Aorta (tissue), 5 donors: ENCODE results near the gene FH. TPM values are rescaled to one million over a fixed set of nuclear protein-coding genes. Genes with fewer than 3 reads are reported as not detected.

Experiments
- ATAC-seq: fragments of 200-7000 bp; cut with Tn5 transposase; one replicate; pipeline ENCODE4 v1.9.1; 2022; ENCODE audit warnings: moderate library complexity; ENCODE audit not compliant: low FRiP score
- DNase-seq, 2 donors: peaks; one replicate each; pipeline ENCODE4 v3.0.0-alpha.2; 2020
- H3K27ac ChIP-seq, 2 donors: one replicate each; pipeline ENCODE4 v1.5.1; 2013; ENCODE audit warnings: low read length in 2 of 2, mild to moderate bottlenecking in 2 of 2, moderate library complexity in 2 of 2, control low read depth in 1 of 2, inconsistent platforms in 1 of 2, low read depth in 1 of 2
- H3K27me3 ChIP-seq, 2 donors: one replicate each; pipeline ENCODE4 v1.6.1; 2013; ENCODE audit warnings: control low read depth in 1 of 2, low read length in 1 of 2, mild to moderate bottlenecking in 1 of 2, moderate library complexity in 1 of 2; ENCODE audit not compliant: insufficient read depth in 2 of 2, control insufficient read depth in 1 of 2
- H3K36me3 ChIP-seq, 2 donors: one replicate each; pipeline ENCODE4 v1.6.1; 2013; ENCODE audit warnings: control low read depth in 1 of 2, low read length in 1 of 2, mild to moderate bottlenecking in 1 of 2; ENCODE audit not compliant: insufficient read depth in 2 of 2, control insufficient read depth in 1 of 2
- H3K4me1 ChIP-seq, 2 donors: one replicate each; pipeline ENCODE4 v1.6.1; 2013; ENCODE audit warnings: low read length in 2 of 2, control low read depth in 1 of 2, mild to moderate bottlenecking in 1 of 2, moderate library complexity in 1 of 2; ENCODE audit not compliant: insufficient read depth in 2 of 2, control insufficient read depth in 1 of 2
- H3K4me3 ChIP-seq, 2 donors: one replicate each; pipeline ENCODE4 v1.5.1; 2013; ENCODE audit warnings: low read length in 2 of 2, control low read depth in 1 of 2, mild to moderate bottlenecking in 1 of 2
- H3K9me3 ChIP-seq: one replicate; pipeline ENCODE4 v1.6.1; 2013; ENCODE audit warnings: mild to moderate bottlenecking, low read length; ENCODE audit not compliant: control insufficient read depth
- WGBS, 2 donors: extraction: QIAGEN DNeasy Blood & Tissue Kit; methylation state at CpG; one replicate each; pipeline ENCODE4 v1.1.7; 2013; 5-methylcytosine and 5-hydroxymethylcytosine counted together
- intact Hi-C, 2 donors: fragments of 100-400 bp; cut with DNase I; formaldehyde crosslinking; loops; one replicate each; pipeline versions ENCODE4 v1.14.2 to v1.15.0; 2022
- polyA plus RNA-seq, 2 donors: library from polyadenylated mRNA; stranded (reverse); fragments of 200-250 nt; gene quantifications; one replicate each; pipeline ENCODE4 v1.2.3, GENCODE V29; 2013
- total RNA-seq, 2 donors: library from RNA; stranded (reverse); fragmentation: NEBNext Ultra II Directional; extraction: Animal tissue kit (Norgen Biotek cat#: 25700); gene quantifications; one replicate each; pipeline ENCODE4 v1.2.1, GENCODE V29; 2021
- donor health status: healthy with polysubstance abuse.
- donor health status: Bipolar disorder and iron deficiency.
- donor health status: DM: no; HTN: no; CAD: no.
- donor health status: DM: no; HTN: no; CAD: no.
- donor health status: DM: yes; HTN: yes; CAD: no.

Gene FH
- total and polyA plus RNA-seq, 4 donors = 27.9 to 32.3 (median 29.3) TPM

DNA sequence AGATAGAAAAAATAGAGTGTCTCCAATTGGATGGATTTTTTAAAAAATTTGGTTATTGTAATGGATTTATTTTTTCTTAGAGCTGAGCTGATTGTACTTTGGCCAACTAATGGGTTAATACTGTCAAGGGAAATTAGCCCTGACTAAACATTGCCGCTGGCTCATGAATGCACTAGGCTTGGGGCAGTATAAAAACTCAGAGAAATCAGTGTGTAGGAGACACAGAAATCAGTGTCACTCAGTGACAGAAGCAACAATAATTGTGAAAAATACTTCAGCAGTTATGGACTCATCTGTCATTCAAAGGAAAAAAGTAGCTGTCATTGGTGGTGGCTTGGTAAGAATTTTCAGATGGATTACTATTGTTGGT, 12.6 kb upstream of the FH start, which contains the start of gene KMO:
KMO (plus strand) TSS at position 217 of the 370 bp plus-strand sequence; CDS start at position 284, 67 bp downstream.
- Histone ChIP-seq H3K27ac (no peak within 1 kb of the TSS), H3K36me3 (no peaks in the 10 kb centered on the region), H3K9me3 (no peaks in the 10 kb centered on the region), H3K4me3 (peak within 1 kb of the TSS; percentile 54 to 64), H3K4me1 (no peaks in the 10 kb centered on the region), H3K27me3 (no peaks in the 10 kb centered on the region)
- no peak for DNase-seq
- WGBS, 2 donors = 15 to 22% methylated on average over 1 of the region's 1 CpG
- intact Hi-C loops = loop anchor here (10.0 kb wide), 2 partner anchors 303 to 313 kb away; partner anchors contain the start of gene EXO1 (in 1 of the 2)
- no peak for ATAC-seq

DNA sequence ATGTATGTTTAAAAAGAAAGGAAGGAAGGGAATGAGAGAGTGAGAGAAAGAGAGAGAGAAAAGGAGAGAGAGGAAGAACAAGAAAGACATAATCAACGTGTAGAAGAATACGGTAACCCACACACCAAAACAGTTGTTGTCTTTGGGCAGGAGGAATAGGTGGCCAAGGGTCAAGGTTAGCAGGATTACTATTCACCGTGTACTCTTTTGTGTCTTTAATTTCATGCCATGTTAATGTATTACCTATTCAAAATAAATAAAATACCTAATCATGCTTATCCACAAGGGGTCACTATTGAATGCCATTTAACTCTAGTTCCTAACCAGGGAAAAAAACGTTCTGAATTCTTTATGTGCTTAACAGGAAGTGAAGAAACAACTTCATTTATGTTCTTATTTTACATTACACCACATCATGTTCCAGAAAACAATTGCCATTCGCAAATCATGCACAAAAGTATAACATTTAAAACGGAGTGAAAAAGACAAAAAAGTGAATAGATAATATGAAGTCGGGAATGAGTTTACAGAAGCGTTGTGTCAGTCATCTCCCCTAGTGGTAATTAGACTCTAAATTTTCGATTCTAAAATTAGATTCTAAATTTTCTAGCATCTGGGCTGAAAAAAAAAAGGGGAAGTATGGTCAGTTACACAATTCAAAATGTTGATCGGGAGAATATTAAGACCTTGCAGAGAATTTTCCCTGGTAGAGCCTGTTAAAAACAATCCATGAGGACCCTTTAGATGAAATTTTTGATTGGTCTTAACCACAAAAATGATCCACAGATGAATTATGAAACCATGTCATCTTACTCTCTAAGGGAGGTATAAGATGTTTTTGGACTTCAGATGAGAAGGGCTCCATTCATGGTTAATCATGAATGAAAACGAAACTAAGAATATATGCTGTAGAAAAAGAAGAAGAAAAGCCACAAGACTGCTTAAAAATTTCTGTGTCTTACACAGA, 11.9 kb upstream of the FH start:
- Histone ChIP-seq H3K9me3 (no peaks in the 10 kb centered on the region), H3K27me3 (no peaks in the 10 kb centered on the region), H3K36me3 (no peaks in the 10 kb centered on the region), H3K4me1 (no peaks in the 10 kb centered on the region), H3K4me3 (peak overlapping the region; percentile 54 to 64), H3K27ac (no peak overlapping the region)
- peak; percentile 79 for ATAC-seq
- WGBS, 2 donors = 9 to 10% methylated on average over 11 of the region's 11 CpGs
- intact Hi-C loops = loop anchor here (10.0 kb wide), 2 partner anchors 303 to 313 kb away; partner anchors contain the start of gene EXO1 (in 1 of the 2)
- no peak for DNase-seq

DNA sequence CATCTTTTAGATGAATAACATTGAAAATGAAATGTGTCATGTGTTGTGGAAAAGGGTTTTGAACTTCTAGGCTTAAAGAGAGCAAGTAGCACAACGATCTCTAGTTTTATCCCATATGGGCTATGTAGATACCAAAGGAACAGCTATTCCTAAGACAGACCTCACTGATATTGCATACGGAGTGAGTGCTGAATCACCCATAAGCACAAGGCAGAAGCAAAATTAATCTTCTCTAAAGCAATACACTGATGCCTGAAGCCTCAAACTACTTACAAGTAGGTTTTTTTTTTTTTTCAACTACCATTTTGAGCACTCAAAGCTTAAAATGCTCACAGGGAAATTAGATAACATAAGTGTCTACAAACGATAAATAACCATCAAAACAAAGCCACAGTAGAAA, 7.6 kb upstream of the FH start:
- ATAC-seq = no peak
- H3K27me3 ChIP-seq = peaks cover 0 to 1% of the 10 kb centered on the region in 2 donors
- no peak for DNase-seq
- no peaks in the 10 kb centered on the region for H3K36me3 ChIP-seq
- no peak overlapping the region for H3K4me3 ChIP-seq
- intact Hi-C loops = no loop called here
- H3K9me3 ChIP-seq = no peaks in the 10 kb centered on the region
- no peak overlapping the region for H3K27ac ChIP-seq
- no peaks in the 10 kb centered on the region for H3K4me1 ChIP-seq
- 77 to 81% methylated on average over 3 of the region's 3 CpGs for WGBS, 2 donors

DNA sequence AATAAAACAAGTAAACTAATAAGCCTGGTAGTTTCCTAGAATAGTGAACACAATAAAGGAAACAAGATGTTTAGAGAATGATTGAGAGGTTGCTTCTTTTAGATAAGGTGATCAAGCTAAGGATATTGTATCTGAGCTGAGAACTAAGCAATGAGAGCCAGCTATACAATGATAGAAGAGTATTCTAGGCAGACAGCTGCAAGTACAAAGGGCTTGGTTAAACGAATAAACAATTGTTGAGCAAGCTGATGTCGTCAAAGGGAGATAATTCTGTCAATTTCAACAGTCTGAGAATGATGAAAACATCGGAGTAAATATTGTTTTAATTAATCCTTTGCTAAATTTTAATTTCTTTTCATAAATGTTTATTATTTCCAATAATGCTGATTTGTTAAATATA, 5.5 kb upstream of the FH start:
- intact Hi-C loops = no loop called here
- Histone ChIP-seq H3K27ac (no peak overlapping the region), H3K9me3 (no peaks in the 10 kb centered on the region), H3K4me3 (no peak overlapping the region), H3K27me3 (peaks cover 0 to 1% of the 10 kb centered on the region in 2 donors), H3K36me3 (no peaks in the 10 kb centered on the region), H3K4me1 (no peaks in the 10 kb centered on the region)
- 69 to 70% methylated on average over 3 of the region's 3 CpGs for WGBS, 2 donors
- ATAC-seq (no peak), DNase-seq (no peak)

- intact Hi-C loops = no loop called here
- no peak for ATAC-seq
- no peaks in the 10 kb centered on the region for H3K36me3 ChIP-seq
Measured at GRCh38 chr1:241521718-241522117, 2.2 kb upstream of the FH start.

DNA sequence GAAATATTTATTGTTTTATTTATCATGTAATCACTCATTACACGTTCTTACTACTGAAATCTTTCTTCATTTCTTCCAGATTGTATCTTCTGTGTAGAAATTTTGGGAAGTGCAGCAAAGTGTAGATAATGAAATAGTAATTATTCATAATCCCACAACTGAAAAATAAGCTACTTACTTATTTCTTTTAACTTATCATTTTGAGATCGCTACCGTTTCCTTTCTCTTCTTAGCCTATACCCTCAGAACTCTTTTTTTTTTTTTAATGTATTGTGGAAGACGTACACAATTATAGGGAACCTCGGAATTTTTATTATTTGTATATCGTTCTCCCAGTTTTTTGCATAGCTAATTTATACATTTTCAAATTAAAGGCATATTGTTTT, 518 bp upstream of the FH start:
- ATAC-seq (no peak), DNase-seq (no peak)
- Histone ChIP-seq H3K4me1 (no peaks in the 10 kb centered on the region), H3K9me3 (no peaks in the 10 kb centered on the region), H3K27me3 (peaks cover 0 to 1% of the 10 kb centered on the region in 2 donors), H3K36me3 (peaks cover 0 to 1% of the 10 kb centered on the region in 2 donors), H3K27ac (no peak overlapping the region), H3K4me3 (no peak overlapping the region)
- 19 to 21% methylated on average over 6 of the region's 6 CpGs for WGBS, 2 donors
- intact Hi-C loops = no loop called here

More at GRCh38 chr1:241521718-241522117, 2.2 kb upstream of the FH start:
- Histone ChIP-seq H3K27ac (no peak overlapping the region), H3K27me3 (peaks cover 0 to 1% of the 10 kb centered on the region in 2 donors), H3K4me1 (no peaks in the 10 kb centered on the region), H3K9me3 (no peaks in the 10 kb centered on the region), H3K4me3 (no peak overlapping the region)
- 86 to 88% methylated on average over 2 of the region's 2 CpGs for WGBS, 2 donors
- no peak for DNase-seq

- H3K27ac ChIP-seq = peak overlapping the region; percentile 17 to 61
- H3K36me3 ChIP-seq = peaks cover 0 to 2% of the 10 kb centered on the region in 2 donors
- intact Hi-C loops = no loop called here
- H3K27me3 ChIP-seq = peaks cover 0 to 1% of the 10 kb centered on the region in 2 donors
- H3K4me1 ChIP-seq = no peaks in the 10 kb centered on the region
- peak in 1 of 2 donors; percentile 75 for DNase-seq
- WGBS, 2 donors = 3 to 4% methylated on average over 22 to 28 of the region's 28 CpGs
- peak overlapping the region; percentile 60 to 71 for H3K4me3 ChIP-seq
- no peak for ATAC-seq
- H3K9me3 ChIP-seq = no peaks in the 10 kb centered on the region
Measured at GRCh38 chr1:241518476-241519307, 863 bp downstream of the FH start.

GRCh38 chr1:241513378-241513777, 6.2 kb downstream of the FH start:
- no peak overlapping the region for H3K4me3 ChIP-seq
- H3K27me3 ChIP-seq = no peaks in the 10 kb centered on the region
- no peaks in the 10 kb centered on the region for H3K9me3 ChIP-seq
- WGBS, 2 donors = 86% methylated on average over 5 of the region's 5 CpGs
- intact Hi-C loops = no loop called here
- no peak for DNase-seq
- H3K36me3 ChIP-seq = peaks cover 0 to 5% of the 10 kb centered on the region in 2 donors
- ATAC-seq = no peak
- H3K27ac ChIP-seq = no peak overlapping the region
- no peaks in the 10 kb centered on the region for H3K4me1 ChIP-seq
